Transverse colon (tissue), 4 donors: ENCODE results near the gene SDSL.

Source experiments
- CTCF ChIP-seq, 5 experiments: fragments of 200-600 bp in 3 of 5; fragments of 450-650 bp in 2 of 5; sonication (generic) in 3 of 5; IDR thresholded peaks; 1 replicate in 2 of 5; 2 replicates in 3 of 5; pipeline ENCODE4 v1.5.1; 2016 to 2017; ENCODE audit warnings: antibody characterized with exemption in 5 of 5, inconsistent platforms in 3 of 5, mild to moderate bottlenecking in 2 of 5, moderate library complexity in 1 of 5
- EP300 ChIP-seq: sonication (generic); formaldehyde crosslinking; IDR thresholded peaks from one replicate; pipeline ENCODE4 v1.6.1; 2017; ENCODE audit warnings: antibody characterized with exemption, low read depth
- POLR2A ChIP-seq: fragments of 450-650 bp; IDR thresholded peaks from one replicate; pipeline ENCODE4 v1.6.1; 2016; ENCODE audit warnings: antibody characterized with exemption, mild to moderate bottlenecking, moderate library complexity
- POLR2AphosphoS5 ChIP-seq, 3 donors: sonication (generic); formaldehyde crosslinking; IDR thresholded peaks; one replicate each; pipeline ENCODE4 v1.6.1; 2016; ENCODE audit warnings: antibody characterized with exemption in 3 of 3

- TF ChIP-seq CTCF (IDR thresholded peaks at IDR 0.05): no peak
- no peak for TF ChIP-seq EP300
- no peak for TF ChIP-seq POLR2AphosphoS5 (IDR thresholded peaks at IDR 0.05)
- no peak for TF ChIP-seq POLR2A
Observed at GRCh38 chr12:113390064-113391043, 31.8 kb upstream of the SDSL start.
